Measurements from ENCODE around the gene FANK1. TPM values are rescaled to one million over a fixed set of nuclear protein-coding genes. Genes with fewer than 3 reads are reported as not detected.

The FANK1 gene
- total RNA-seq, 2 experiments from 2014 or later, result 0.25 TPM; not detected in 1

- no peak overlapping the region for H3K27ac Mint-ChIP-seq
- no peaks in the 10 kb centered on the region for H3K36me3 Mint-ChIP-seq (ENCODE audit: low read depth)
- H3K4me1 Mint-ChIP-seq (ENCODE audit: low read depth), result no peaks in the 10 kb centered on the region
- no peak for TF ChIP-seq CTCF (IDR thresholded peaks at IDR 0.05)
- Histone ChIP-seq H3K4me1 (ENCODE audit: insufficient read depth, low read length) (no peaks in the 10 kb centered on the region), H3K9me3 (ENCODE audit: control insufficient read depth in 1 of 2, insufficient read depth in 1 of 2, low read length in 2 of 2) (no peaks in the 10 kb centered on the region), H3K36me3 (ENCODE audit: insufficient read depth, low read length) (no peaks in the 10 kb centered on the region), H3K27me3 (ENCODE audit: control insufficient read depth in 1 of 2, insufficient read depth in 2 of 2, low read length in 2 of 2) (no peaks in the 10 kb centered on the region), H3K4me3 (ENCODE audit: low read length) (no peak overlapping the region), H3K27ac (ENCODE audit: low read depth in 1 of 2, low read length in 2 of 2) (no peak overlapping the region)
- intact Hi-C loops (cut with DNase I, micrococcal nuclease), result no loop called here
- no peaks in the 10 kb centered on the region for H3K9me3 Mint-ChIP-seq
- no peak for DNase-seq
- POLR2A ChIA-PET, result no interaction called here
- CTCF ChIA-PET, result no interaction called here
- H3K27me3 Mint-ChIP-seq, result peaks cover 11% of the 10 kb centered on the region
- no peak for ATAC-seq (ENCODE audit: poor library complexity)
- H3K4me3 Mint-ChIP-seq, result no peak overlapping the region
Measured at GRCh38 chr10:126049759-126050700, 153.7 kb downstream of the FANK1 start.

- no peaks in the 10 kb centered on the region for H3K36me3 Mint-ChIP-seq (ENCODE audit: low read depth)
- ATAC-seq (ENCODE audit: poor library complexity), result no peak
- Histone ChIP-seq H3K9me3 (ENCODE audit: control insufficient read depth in 1 of 2, insufficient read depth in 1 of 2, low read length in 2 of 2) (no peaks in the 10 kb centered on the region), H3K4me3 (ENCODE audit: low read length) (no peak overlapping the region), H3K36me3 (ENCODE audit: insufficient read depth, low read length) (no peaks in the 10 kb centered on the region), H3K4me1 (ENCODE audit: insufficient read depth, low read length) (no peaks in the 10 kb centered on the region), H3K27me3 (ENCODE audit: control insufficient read depth in 1 of 2, insufficient read depth in 2 of 2, low read length in 2 of 2) (no peaks in the 10 kb centered on the region), H3K27ac (ENCODE audit: low read depth in 1 of 2, low read length in 2 of 2) (no peak overlapping the region)
- H3K27me3 Mint-ChIP-seq, result peaks cover 11% of the 10 kb centered on the region
- CTCF ChIA-PET, result no interaction called here
- no peaks in the 10 kb centered on the region for H3K4me1 Mint-ChIP-seq (ENCODE audit: low read depth)
- H3K4me3 Mint-ChIP-seq, result no peak overlapping the region
- TF ChIP-seq CTCF (IDR thresholded peaks at IDR 0.05), result no peak
- DNase-seq, result no peak
- POLR2A ChIA-PET, result no interaction called here
- no peak overlapping the region for H3K27ac Mint-ChIP-seq
- H3K9me3 Mint-ChIP-seq, result peaks cover 3% of the 10 kb centered on the region
- intact Hi-C loops (cut with DNase I, micrococcal nuclease), result no loop called here
Measured at GRCh38 chr10:126052171-126052570, 155.8 kb downstream of the FANK1 start.

- Histone ChIP-seq H3K27me3 (ENCODE audit: control insufficient read depth in 1 of 2, insufficient read depth in 2 of 2, low read length in 2 of 2) (no peaks in the 10 kb centered on the region), H3K27ac (ENCODE audit: low read depth in 1 of 2, low read length in 2 of 2) (no peak overlapping the region), H3K4me1 (ENCODE audit: insufficient read depth, low read length) (no peaks in the 10 kb centered on the region), H3K4me3 (ENCODE audit: low read length) (no peak overlapping the region), H3K9me3 (ENCODE audit: control insufficient read depth in 1 of 2, insufficient read depth in 1 of 2, low read length in 2 of 2) (no peaks in the 10 kb centered on the region), H3K36me3 (ENCODE audit: insufficient read depth, low read length) (no peaks in the 10 kb centered on the region)
- H3K4me1 Mint-ChIP-seq (ENCODE audit: low read depth), result no peaks in the 10 kb centered on the region
- ChIA-PET CTCF (no interaction called here), POLR2A (no interaction called here)
- no peak overlapping the region for H3K4me3 Mint-ChIP-seq
- TF ChIP-seq CTCF (IDR thresholded peaks at IDR 0.05), result no peak
- H3K27me3 Mint-ChIP-seq, result peaks cover 11% of the 10 kb centered on the region
- H3K27ac Mint-ChIP-seq, result no peak overlapping the region
- intact Hi-C loops (cut with DNase I, micrococcal nuclease), result no loop called here
- peaks cover 3% of the 10 kb centered on the region for H3K9me3 Mint-ChIP-seq
- no peak for DNase-seq
- H3K36me3 Mint-ChIP-seq (ENCODE audit: low read depth), result no peaks in the 10 kb centered on the region
- ATAC-seq (ENCODE audit: poor library complexity), result no peak
Measured at GRCh38 chr10:126054191-126054590, 157.8 kb downstream of the FANK1 start.
